RPMI7951 (cell line): ENCODE measurements around the gene CAPN2. TPM values are rescaled to one million over a fixed set of nuclear protein-coding genes. Genes with fewer than 3 reads are reported as not detected.

Source experiments
- DNase-seq: peaks from one replicate; pipeline ENCODE4 v3.0.0-alpha.2; 2012; ENCODE audit warnings: low read depth
- total RNA-seq: library from RNA; depleted of rRNA; stranded (reverse); fragments of >200 nt; shearing (Covaris generic); gene quantifications from 2 replicates; pipeline ENCODE4 v1.2.3, GENCODE V29; 2014

The CAPN2 gene
- total RNA-seq, 1 experiment from 2014 or later: 247 TPM

- DNase-seq: no peak
Observed at GRCh38 chr1:223758734-223759133, 46.4 kb downstream of the CAPN2 start.

- no peak for DNase-seq
Observed at GRCh38 chr1:223759273-223759672, 46.9 kb downstream of the CAPN2 start.

DNA sequence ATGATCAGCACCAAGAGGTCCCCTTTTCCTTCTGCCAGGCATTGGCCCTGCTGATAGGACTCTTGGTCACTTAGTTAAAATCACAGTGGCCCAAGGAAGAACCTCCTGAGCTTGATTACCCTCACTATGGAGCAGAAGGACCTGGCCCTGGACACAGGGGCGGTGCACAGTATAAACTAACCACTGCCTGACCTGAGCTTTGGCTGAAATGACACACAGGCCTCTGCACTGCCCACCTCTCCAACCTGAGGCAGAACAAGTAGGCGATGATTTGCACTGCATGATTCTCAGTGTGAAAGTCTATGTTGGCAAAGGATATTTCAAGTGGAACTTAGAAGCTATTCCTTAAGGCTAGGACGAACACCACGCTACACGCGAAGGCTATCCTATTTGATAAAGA lies 48.5 kb downstream of the CAPN2 start:
- DNase-seq: no peak

GRCh38 chr1:223761411-223761810 lies 49.1 kb downstream of the CAPN2 start:
- DNase-seq: no peak

GRCh38 chr1:223763251-223763650 lies 50.9 kb downstream of the CAPN2 start:
- no peak for DNase-seq

GRCh38 chr1:223763881-223764280 lies 51.5 kb downstream of the CAPN2 start:
- no peak for DNase-seq

- DNase-seq: no peak
Observed at GRCh38 chr1:223765036-223765718, 52.8 kb downstream of the CAPN2 start.

- DNase-seq: no peak
Observed at GRCh38 chr1:223765719-223766340, 53.5 kb downstream of the CAPN2 start.

DNA sequence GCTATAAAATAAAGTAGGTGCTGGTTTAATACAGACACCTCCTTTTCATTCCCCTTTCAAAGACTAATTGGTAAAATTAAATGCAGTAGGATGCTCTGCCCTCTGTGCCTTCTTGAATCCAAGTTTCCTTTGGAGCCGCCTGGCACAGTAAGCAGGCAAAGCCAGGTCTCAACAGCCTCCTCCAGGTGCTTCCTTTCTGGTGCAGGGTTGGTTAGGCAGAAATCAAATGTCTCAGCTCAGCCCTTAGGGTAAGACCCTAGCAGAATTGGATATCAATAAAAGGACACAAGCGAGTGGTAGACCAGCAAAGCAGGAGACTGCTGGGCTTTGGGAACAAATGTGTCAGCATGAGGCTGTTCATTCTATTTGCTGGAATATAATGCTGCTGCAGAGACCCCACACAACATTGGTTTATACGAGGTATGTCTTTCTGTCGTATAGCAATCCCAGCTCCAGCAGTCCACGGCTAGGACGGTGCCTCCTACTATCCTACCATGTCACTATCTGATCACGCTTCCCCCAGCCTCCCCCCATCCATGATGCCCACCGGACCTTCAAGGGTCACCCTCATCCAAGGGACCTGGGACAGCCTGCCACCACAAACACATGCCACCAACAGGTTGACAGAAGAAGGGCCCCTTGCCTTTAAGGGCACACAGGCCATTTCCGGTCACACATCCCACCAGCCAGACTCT lies 58.4 kb downstream of the CAPN2 start:
- DNase-seq: no peak

- no peak for DNase-seq
Observed at GRCh38 chr1:223771469-223771813, 59.1 kb downstream of the CAPN2 start.

GRCh38 chr1:223771814-223772770 lies 59.8 kb downstream of the CAPN2 start:
- DNase-seq: peak; percentile 88

- no peak for DNase-seq
Observed at GRCh38 chr1:223772771-223773160, 60.4 kb downstream of the CAPN2 start.

- DNase-seq: no peak
Observed at GRCh38 chr1:223774134-223774814, 61.9 kb downstream of the CAPN2 start.

- DNase-seq: peak; percentile 28
Observed at GRCh38 chr1:223775054-223775453, 62.7 kb downstream of the CAPN2 start.

GRCh38 chr1:223775711-223776074 lies 63.4 kb downstream of the CAPN2 start:
- DNase-seq: no peak

DNA sequence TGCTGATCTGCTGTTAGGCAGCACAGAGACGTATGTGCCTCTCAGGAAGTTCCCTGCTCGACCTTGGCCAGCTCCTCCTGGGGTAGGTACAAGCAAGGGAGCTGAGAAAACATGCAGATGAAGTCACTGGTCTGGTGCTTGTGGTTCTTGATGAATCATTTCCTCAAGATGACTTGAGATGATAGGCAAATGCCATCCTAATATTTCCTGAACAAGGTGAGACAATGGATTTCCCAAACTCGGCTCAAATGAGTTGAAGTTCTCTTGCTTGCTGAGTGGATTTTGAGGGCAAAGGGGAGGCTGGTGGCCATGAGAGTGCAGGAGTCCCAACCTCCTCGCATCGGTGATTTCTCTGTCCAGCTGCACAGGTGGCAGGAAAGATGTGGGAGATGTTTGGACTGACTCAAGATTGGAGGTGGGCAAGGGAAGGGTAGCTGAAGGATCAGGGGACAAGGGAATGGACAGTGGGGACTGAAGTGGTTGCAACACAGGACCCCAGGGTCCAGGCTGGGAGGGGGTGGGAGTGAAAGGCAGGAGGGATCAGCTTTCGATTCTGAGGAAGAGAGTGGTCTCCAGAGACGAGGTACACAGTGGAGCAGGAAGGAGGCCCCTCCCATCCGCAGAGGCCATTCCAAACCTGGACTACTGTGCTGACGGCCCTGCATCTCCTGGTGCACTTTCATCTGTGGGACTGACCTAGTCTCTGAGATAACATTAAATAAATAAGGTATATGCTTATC lies 63.9 kb downstream of the CAPN2 start:
- peak; percentile 78 for DNase-seq

DNA sequence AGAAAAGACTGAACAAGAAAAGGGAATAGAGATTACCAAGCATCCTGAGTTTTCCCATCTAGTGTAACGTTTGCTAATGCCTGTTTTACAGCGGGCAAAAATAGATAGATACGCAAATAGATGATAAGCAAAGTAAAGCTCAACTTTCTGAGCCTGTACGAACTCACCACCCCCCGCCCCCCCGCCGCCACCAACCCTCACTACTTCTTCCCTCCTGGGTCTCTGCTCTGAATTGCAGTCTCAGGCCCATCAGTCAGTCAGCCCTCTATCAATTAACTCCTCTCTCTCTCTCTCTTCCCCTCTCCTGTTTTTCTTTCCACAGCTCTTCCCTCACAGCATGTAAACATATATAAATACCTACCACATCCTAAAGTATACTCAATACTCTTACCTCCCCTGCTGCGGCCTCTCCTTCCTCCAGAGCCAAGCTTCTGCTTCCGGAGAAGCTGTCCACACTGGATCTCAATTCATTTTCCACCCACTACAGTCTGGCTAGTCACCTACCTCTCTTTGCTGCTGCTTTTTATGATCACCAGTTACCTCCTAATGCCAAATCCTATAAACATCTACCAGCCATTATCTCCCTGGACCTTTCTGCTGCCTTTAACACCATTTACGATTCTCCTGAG lies 64.6 kb downstream of the CAPN2 start:
- no peak for DNase-seq

GRCh38 chr1:223780318-223780717 lies 68.0 kb downstream of the CAPN2 start:
- no peak for DNase-seq

GRCh38 chr1:223780949-223781348 lies 68.6 kb downstream of the CAPN2 start:
- no peak for DNase-seq

DNA sequence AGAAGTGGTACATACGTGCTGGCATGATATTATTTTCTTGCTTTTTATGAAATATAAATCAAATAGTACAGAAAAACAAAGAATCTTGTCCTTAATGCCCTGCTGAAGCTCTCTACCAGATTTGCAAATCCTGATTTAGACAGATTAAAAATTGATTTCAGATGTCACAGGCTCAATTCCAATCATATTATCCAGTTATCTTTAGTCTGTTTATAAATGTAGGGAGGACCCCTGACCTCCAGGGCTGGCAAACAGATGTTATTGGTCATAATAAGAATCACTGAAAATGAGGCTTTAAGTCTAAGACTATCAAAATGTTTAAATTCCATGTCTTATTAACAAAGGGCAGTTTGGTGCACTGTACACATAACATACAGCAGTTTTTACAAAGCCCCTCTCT lies 71.3 kb downstream of the CAPN2 start:
- no peak for DNase-seq
